Activated CD8-positive, alpha-beta memory T cell treated with anti-CD3 and anti-CD28 coated beads for 24 hours (primary cell): ENCODE results near the gene SMIM13.
"Not testable (repeated sequence)": the region's sequence is repeated elsewhere in the genome, so short reads cannot be mapped to it uniquely, and the experiment has no call there.

ENCODE experiments used
- DNase-seq: peaks from one replicate; pipeline ENCODE4 v3.0.0-alpha.2; 2020

SMIM13 gene

GRCh38 chr6:11085758-11086435 is 7.7 kb upstream of the SMIM13 start:
- DNase-seq, result no peak

GRCh38 chr6:11087141-11087812 is 6.4 kb upstream of the SMIM13 start:
- DNase-seq, result not testable (repeated sequence)

- no peak for DNase-seq
These were observed 3.9 kb upstream of the SMIM13 start for GRCh38 chr6:11089695-11090094.

- DNase-seq, result not testable (repeated sequence)
These were observed 2.5 kb upstream of the SMIM13 start for GRCh38 chr6:11091141-11091540.

- no peak for DNase-seq
These were observed 812 bp upstream of the SMIM13 start for GRCh38 chr6:11092668-11093375.

GRCh38 chr6:11093376-11093625 is 333 bp upstream of the SMIM13 start:
- no peak for DNase-seq

GRCh38 chr6:11094411-11094851 is 797 bp downstream of the SMIM13 start:
- no peak for DNase-seq

- no peak for DNase-seq
These were observed 1.3 kb downstream of the SMIM13 start for GRCh38 chr6:11094941-11095340.

GRCh38 chr6:11096109-11096508 is 2.5 kb downstream of the SMIM13 start:
- DNase-seq, result no peak

GRCh38 chr6:11097476-11097875 is 3.8 kb downstream of the SMIM13 start:
- no peak for DNase-seq

GRCh38 chr6:11098004-11098403 is 4.4 kb downstream of the SMIM13 start:
- no peak for DNase-seq

- no peak for DNase-seq
These were observed 7.8 kb downstream of the SMIM13 start for GRCh38 chr6:11101417-11101816.

GRCh38 chr6:11103065-11103464 is 9.4 kb downstream of the SMIM13 start:
- no peak for DNase-seq

GRCh38 chr6:11108726-11109125 is 15.1 kb downstream of the SMIM13 start:
- no peak for DNase-seq

GRCh38 chr6:11110921-11111768 is 17.5 kb downstream of the SMIM13 start, which contains the start of gene ERVFRD-1:
Gene ERVFRD-1 (minus strand): TSS chr6:11111725. CDS start chr6:11105310, 6,415 bp downstream.
- no peak for DNase-seq

GRCh38 chr6:11111769-11112437 is 18.3 kb downstream of the SMIM13 start:
- DNase-seq, result no peak

- no peak for DNase-seq
These were observed 19.4 kb downstream of the SMIM13 start for GRCh38 chr6:11113038-11113437.

GRCh38 chr6:11115808-11116536 is 22.3 kb downstream of the SMIM13 start:
- DNase-seq, result not testable (repeated sequence)

- no peak for DNase-seq
These were observed 26.8 kb downstream of the SMIM13 start for GRCh38 chr6:11120271-11121005.

- no peak for DNase-seq
These were observed 28.2 kb downstream of the SMIM13 start for GRCh38 chr6:11121851-11122250.

- DNase-seq, result no peak
These were observed 28.7 kb downstream of the SMIM13 start for GRCh38 chr6:11122380-11122779.
